HG03066 (cell line): ENCODE measurements around the gene TRIM72.
"Not testable (repeated sequence)": the region's sequence is repeated elsewhere in the genome, so short reads cannot be mapped to it uniquely, and the experiment has no call there.

Experiments
- ATAC-seq: cut with Tn5 transposase; IDR thresholded peaks from one replicate; pipeline ENCODE4 v1.9.1; 2021; ENCODE audit warnings: low read depth; ENCODE audit not compliant: unreplicated experiment

Gene TRIM72

DNA sequence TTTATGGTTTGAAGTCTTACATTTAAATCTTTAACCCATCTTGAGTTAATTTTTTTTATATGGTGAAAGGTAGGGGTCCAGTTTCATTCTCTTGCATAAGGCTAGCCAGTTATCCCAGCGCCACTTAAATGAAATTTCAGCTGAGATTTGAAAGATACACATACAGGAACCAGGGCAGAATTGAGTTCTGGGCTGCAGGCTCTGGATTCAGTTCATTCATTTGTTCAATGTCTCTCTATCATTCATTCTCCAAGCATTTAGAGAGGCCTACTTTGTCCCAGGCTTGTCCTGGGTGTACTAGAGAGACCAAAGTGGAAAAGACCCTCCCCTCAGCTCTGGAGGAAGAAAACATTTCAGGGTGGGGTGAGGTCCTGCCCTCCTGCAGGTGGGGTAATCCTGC is 577 bp upstream of the TRIM72 start:
- ATAC-seq: no peak

DNA sequence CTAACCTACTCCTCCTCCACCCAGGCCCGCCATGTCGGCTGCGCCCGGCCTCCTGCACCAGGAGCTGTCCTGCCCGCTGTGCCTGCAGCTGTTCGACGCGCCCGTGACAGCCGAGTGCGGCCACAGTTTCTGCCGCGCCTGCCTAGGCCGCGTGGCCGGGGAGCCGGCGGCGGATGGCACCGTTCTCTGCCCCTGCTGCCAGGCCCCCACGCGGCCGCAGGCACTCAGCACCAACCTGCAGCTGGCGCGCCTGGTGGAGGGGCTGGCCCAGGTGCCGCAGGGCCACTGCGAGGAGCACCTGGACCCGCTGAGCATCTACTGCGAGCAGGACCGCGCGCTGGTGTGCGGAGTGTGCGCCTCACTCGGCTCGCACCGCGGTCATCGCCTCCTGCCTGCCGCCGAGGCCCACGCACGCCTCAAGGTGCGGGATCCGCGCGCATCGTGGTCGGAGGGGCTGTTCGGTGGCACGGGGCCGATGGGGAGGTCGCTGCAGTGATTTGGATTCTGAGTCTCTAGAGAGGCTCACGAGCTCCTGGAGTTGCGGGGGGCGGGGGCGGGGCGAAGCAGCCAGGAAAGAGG is 878 bp downstream of the TRIM72 start:
- no peak for ATAC-seq

DNA sequence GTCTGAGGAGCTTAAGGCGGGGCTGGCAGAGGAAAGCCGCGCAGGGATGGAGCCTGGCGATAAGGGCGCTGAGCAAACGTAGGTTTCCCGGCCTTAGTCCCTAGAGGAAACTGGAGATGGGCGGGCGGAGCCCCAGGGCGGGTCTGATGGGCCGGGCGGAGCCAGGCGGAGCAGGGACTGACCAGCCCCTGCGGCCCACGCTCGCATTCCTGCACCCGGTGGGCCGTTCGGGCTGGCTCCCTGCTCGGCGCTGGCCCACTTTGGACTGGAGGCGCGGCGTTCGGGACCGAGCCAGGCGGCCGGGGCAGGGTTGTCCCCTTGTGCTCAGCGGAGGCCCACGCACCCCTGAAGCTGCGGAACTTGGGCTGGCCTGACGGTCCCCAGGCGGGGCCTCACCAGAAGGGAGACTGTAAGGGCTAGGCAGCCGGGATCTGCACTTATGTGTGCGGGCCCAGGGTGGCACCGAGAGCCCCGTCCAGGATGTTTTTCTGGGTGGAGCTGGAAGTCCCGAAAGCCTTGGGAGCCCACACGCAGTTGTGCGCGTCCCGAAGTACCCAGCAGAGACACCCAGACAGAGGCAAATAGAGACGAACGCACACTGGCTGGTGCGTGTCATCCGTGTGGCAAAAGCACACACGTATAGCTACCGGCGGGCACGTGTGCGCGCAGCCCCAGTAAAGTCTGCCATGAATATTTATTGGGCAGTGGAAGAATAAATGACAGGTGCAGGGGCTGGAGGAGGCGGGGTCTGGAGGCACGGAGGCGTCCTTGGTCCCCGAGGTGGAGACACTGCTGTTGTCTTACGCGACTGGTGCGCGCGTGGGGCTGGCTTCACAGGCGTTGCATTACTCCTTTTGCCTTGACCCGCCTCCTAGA is 1.6 kb downstream of the TRIM72 start:
- ATAC-seq: no peak

DNA sequence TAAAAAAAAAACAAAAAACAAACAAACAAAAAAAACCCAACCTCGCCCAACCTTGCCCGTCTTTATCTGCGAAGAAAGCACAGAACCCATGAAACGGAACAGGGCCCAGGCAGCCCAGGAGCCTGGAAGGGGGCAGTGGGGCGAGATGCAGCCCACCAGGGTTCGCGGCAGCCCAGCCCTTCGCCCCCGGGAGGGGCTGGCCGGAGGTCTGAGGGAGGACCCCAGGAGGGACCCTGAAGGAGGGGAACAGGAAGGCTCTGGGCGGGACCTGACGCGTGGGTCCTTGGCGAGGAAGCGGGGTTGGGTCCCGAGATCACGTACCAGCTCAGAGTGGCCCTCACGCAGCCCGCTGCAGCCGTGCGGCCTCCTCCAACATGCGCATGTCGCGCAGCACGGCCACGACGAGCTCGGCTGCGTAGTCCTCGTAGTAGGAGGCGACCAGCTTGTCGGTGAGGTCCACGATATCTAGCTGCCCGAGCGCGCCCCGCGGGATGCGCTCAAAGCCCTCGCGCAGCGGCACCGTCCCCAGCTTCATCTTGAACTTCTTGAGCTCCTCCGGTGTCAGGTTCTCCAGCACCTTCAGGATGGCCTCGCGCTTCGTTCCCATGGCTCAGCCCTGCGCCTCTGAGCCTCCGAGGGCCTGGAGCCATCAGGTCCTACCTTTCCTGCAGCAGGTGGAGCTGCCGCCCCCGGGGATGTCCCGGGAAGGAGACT is 2.7 kb downstream of the TRIM72 start, which contains the start of gene PYDC1:
PYDC1 (minus strand) TSS at position 714 of the 714 bp plus-strand sequence; CDS start at position 607, 107 bp downstream.
- no peak for ATAC-seq

DNA sequence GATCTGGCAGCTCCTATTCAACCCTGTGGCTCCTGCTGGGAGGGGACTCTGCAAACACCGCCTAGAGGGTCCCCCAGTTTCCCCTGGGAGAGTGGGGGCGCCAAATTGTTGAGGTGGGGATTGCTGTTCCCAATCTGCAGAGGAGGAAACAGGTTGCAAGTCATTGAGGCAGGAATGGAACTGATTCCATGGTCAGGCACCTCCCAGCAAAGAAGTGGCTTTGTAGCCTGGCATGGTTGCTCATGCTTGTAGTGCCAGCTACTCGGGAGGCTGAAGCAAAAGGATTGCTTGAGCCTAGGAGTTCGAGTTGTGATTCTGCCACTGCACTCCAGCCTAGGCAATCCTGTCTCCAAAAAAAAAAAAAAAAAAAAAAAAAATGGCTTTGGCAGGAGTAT is 3.2 kb downstream of the TRIM72 start:
- no peak for ATAC-seq

DNA sequence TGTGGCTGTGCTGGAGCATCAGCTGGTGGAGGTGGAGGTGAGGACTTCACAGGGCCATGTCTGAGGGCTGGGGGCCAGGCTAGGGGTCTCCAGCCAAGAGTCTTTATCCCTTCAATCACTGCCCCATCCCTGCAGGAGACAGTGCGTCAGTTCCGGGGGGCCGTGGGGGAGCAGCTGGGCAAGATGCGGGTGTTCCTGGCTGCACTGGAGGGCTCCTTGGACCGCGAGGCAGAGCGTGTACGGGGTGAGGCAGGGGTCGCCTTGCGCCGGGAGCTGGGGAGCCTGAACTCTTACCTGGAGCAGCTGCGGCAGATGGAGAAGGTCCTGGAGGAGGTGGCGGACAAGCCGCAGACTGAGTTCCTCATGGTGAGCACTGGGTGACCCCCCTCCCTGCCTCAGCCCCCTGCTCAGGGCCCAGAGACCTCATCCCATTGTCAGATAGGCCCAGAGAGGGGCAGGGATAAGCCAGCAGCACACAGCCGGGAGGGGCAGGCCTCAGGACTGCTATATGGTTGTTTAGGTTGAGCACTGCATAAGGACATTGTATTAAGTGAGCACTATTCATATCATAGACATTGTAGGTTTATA is 5.3 kb downstream of the TRIM72 start:
- ATAC-seq: no peak

DNA sequence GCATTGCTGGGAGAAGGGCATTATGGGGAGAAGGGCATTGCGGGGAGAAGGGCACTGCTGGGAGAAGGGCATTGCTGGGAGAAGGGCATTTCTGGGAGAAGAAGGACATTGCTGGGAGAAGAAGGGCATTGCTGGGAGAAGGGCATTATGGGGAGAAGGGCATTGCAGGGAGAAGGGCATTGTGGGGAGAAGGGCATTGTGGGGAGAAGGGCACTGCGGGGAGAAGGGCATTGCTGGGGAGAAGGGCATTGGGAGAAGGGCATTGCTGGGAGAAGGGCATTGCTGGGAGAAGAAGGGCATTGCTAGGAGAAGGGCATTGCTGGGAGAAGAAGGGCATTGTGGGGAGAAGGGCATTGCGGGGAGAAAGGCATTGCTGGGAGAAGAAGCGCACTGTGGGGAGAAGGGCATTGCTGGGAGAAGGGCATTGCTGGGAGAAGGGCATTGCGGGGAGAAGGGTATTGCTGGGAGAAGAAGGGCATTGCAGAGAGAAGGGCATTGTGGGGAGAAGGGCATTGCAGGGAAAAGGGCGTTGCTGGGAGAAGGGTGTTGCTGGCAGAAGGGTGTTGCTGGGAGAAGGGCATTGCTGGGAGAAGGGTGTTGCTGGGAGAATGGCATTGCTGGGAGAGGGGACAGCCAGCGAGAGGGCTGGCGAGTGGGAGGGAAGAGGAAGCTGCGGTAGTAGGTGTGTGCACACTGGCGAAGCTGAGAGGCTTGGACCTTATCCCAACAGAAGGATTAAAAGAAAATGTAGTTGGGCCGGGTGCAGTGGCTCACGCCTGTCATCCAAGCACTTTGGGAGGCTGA is 7.6 kb downstream of the TRIM72 start:
- ATAC-seq: no peak

DNA sequence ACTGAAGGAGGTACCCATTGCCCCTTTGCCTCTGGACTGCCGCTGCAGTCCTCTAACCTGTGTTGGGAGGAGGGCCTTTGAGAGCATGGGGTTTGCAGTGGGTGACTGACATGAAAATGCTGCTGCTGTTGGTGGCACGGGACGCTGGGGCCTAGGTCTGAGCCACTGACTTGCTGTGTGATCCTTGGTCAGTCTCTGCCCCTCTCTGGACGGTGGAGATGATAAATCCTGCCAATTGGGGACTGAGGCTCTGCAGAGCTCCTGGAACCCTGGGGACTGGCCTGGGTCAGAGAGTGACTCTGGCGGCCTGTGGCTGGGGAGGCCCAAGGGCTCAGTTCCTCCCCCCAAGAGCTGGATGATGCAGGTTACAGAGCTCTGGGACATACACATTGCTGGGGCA is 9.1 kb downstream of the TRIM72 start:
- no peak for ATAC-seq

DNA sequence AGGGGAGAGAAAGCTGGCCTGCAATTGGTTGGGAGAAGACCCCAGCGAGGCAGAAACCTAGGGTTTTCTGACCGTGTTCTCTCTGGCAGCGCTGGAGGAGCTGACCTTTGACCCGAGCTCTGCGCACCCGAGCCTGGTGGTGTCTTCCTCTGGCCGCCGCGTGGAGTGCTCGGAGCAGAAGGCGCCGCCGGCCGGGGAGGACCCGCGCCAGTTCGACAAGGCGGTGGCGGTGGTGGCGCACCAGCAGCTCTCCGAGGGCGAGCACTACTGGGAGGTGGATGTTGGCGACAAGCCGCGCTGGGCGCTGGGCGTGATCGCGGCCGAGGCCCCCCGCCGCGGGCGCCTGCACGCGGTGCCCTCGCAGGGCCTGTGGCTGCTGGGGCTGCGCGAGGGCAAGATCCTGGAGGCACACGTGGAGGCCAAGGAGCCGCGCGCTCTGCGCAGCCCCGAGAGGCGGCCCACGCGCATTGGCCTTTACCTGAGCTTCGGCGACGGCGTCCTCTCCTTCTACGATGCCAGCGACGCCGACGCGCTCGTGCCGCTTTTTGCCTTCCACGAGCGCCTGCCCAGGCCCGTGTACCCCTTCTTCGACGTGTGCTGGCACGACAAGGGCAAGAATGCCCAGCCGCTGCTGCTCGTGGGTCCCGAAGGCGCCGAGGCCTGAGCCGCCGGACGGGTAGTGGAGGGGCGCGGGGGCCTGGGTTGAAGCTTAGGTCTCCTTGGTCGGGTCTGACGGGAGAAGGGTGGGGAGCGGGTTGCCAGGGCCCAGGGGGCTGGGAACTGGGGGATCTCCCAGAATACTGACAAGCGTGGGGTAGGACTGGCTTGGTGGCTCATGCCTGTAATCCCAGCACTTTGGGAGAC is 10.4 kb downstream of the TRIM72 start:
- ATAC-seq: no peak

DNA sequence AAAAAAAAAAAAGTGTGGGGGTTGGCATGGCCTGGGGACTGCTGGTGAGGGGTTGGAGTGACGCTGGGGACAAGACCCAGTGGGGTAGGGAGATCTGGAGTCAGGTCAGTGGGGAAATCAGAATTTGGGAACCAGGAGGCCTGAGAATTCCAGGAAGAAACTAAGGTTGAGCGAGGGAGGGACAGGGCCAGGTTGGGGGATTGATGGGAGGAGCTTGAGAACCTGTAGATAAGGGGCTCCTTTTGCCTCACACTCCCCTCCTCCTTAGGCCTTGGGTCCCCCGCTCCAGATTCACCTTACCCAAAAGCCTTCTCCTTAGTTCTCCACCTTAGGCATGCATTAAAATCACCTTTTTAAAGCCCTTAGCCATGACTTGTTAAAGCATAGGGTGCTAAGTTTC is 11.3 kb downstream of the TRIM72 start:
- no peak for ATAC-seq

DNA sequence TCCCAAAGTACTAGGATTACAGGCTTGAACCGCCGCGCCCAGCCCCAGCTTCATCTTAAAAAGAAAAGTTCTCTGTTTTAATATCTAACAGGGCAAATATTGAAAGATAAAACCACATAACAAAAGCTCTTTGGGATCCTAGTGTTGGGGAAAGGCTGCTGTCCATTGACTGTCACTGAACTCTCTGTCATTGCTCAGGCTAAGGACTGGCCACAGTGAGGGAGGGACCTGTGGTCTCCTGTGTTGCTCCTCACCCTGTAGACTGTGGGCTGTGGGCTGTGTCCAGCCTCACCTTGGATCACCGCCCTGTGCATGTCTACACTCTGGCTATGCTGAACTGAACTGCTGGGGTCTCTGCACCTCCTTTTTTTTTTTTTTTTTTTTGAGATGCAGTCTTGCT is 14.3 kb downstream of the TRIM72 start:
- no peak for ATAC-seq

DNA sequence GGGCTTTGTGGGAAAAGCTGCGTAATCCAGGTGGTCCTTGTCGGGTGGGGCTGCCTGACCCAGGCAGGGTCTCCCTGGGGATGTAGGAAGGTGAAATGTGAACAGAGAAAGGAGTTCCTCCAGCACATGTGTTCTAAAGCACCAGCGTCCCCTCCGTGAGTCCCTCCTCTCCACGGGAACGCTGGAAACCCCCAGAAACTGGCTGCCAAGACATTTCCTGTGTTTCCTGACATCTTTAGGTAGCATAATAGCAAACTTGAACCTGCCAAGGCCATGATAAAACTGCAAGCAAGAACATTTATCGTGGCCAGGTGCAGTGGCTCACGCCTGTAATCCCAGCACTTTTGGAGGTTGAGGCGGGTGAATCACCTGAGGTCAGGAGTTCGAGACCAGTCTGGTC is 15.6 kb downstream of the TRIM72 start:
- ATAC-seq: no peak

DNA sequence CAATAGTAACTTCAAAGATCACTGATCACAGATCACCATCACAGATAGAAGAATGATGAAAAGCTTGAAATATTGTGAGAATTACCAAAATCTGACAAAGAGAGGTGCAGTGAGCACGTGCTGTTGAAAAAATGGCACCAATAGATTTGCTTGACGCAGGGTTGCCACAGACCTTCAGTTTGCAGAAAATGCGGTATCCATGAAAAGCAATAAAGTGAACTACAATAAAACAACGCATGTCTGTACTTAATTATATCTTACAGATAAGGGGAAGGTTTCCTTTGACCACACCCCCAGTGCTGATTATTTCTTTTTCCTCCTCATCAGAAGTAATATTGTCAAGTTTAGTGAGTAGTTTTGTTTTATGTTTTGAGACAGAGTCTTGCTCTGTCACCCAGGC is 24.1 kb downstream of the TRIM72 start:
- ATAC-seq: no peak

DNA sequence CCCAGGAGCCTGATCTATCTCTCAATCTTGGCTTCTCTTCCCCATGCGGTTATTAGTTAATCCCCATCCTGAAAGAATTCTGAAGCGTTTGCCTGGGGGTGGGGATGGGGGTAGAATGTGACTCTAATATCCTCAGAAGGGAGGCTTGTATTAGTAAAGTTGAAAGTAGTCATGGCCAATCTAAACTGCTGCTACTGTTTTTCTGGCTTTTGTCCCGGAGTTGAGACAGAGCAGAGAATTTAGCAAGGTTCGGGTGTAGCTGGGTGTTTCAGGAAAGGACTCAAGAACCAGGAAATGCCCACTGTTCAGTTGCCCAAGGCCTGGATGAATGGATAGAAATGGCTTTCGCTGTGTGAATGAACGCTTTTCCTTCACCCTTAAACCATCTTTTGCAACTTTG is 28.3 kb downstream of the TRIM72 start:
- no peak for ATAC-seq

DNA sequence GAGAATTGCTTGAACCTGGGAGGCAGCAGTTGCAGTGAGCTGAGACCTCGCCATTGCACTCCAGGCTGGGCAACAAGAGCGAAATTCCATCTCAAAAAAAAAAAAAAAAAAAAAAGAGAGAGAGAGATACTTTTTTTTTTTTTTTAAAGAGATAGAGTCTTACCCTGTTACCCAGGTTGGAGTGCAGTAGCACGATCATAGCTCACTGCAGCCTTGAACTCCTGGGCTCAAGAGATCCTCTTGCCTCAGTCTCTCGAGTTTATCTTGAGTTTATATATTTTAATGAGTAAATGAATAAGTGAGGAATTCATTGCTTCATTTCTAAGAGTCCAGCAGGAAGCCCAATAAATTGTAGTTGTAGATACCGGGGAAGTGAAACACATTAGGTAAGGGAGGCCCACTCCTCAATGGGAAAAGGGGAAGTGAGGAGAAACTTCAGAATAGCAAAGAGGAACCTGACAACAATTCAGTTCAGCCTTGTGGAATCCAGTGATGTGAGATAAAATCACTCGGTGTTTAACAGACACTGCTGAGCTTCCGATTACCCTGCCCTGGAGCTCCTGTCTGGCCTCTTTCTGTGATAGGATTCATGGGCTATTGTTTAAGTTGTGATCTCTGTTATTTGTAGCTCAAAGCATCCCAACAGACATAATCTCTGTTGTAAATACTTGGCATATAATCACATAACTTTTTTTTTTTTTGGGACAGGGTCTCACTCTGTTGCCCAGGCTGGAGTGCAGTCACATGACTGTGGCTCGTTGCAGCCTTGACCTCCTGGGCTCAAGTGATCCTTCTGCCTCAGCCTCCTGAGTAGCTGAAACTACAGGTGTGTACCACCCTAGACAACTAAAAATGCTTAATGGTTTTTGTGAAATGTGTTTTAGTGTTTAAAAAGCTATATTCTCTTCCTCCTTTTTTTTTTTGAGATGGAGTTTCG is 30.1 kb downstream of the TRIM72 start:
- ATAC-seq: no peak

DNA sequence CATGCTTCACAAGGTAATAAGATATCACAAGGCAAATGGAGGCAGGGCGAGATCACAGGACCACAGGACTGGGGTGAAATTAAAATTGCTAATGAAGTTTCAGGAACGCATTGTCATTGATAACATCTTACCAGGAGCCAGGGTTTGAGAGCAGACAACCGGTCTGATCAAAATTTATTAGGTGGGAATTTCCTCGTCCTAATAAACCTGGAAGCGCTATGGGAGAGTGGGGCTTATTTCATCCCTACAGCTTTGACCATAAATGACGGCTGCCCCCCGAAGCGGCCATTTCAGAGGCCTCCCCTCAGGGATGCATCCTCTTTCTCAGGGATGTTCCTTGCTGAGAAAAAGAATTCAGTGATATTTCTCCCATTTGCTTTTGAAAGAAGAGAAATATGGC is 31.7 kb downstream of the TRIM72 start:
- ATAC-seq: not testable (repeated sequence)

DNA sequence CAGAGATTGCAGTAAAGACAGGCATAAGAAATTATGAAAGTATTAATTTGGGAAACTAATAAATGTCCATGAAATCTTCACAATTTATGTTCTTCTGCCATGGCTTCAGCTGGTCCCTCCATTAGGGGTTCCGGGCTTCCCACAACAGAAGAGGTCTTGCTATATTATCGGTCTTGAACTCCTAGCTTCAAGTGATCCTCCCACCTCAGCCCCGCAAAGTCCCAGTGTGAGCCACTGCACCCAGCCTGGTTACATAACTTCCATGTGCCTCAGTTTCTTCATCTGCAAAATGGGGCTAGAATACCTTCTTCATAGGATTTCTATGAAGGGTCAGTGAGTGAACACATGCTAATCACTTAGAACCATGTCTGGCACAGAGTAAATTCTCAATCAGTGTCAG is 32.4 kb downstream of the TRIM72 start:
- no peak for ATAC-seq

DNA sequence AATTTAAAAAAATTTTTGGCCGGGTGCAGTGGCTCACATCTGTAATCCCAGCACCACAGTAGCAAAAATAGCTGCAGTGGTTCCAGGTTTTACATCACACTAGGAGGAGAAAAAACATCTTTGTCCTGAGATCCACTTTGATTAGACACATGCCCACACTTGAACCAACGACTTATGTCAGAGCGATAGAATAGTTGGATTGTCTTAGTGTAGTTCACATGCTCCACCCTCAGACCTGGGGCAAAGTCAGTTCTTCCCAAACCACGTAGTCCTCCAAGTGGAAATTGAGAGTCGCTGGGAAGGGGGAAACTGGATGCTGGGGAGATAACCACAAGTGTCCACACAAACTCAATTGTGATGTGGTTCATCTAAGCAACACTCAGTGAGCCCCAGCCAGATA is 34.4 kb downstream of the TRIM72 start:
- no peak for ATAC-seq
